GM10248 (cell line): ENCODE data around the gene SH3BGRL3.

Source experiments
- CTCF ChIA-PET: fragments of 300-600 bp; sonication (Branson Sonifier 250); formaldehyde crosslinking; extraction: SDS; loops from one replicate; lab custom pipeline; 2021; ENCODE audit warnings: antibody characterized with exemption; lab: Yijun Ruan, JAX
- POLR2A ChIA-PET: fragments of 350-650 bp; sonication (Branson Sonifier 250); formaldehyde crosslinking; extraction: SDS; loops from one replicate; lab custom pipeline; 2020; ENCODE audit warnings: antibody characterized with exemption; lab: Yijun Ruan, JAX
- DNase-seq: peaks from one replicate; pipeline ENCODE4 v3.0.0; 2012; ENCODE audit errors: extremely low spot score
- TF ChIP-seq, protein P1 (sequence below): IDR thresholded peaks from 2 replicates; pipeline ENCODE4 v1.5.1; 2012; ENCODE audit warnings: mild to moderate bottlenecking, low read depth; ENCODE audit errors: extremely low read depth, missing control alignments, control extremely low read depth

SH3BGRL3 gene

DNA sequence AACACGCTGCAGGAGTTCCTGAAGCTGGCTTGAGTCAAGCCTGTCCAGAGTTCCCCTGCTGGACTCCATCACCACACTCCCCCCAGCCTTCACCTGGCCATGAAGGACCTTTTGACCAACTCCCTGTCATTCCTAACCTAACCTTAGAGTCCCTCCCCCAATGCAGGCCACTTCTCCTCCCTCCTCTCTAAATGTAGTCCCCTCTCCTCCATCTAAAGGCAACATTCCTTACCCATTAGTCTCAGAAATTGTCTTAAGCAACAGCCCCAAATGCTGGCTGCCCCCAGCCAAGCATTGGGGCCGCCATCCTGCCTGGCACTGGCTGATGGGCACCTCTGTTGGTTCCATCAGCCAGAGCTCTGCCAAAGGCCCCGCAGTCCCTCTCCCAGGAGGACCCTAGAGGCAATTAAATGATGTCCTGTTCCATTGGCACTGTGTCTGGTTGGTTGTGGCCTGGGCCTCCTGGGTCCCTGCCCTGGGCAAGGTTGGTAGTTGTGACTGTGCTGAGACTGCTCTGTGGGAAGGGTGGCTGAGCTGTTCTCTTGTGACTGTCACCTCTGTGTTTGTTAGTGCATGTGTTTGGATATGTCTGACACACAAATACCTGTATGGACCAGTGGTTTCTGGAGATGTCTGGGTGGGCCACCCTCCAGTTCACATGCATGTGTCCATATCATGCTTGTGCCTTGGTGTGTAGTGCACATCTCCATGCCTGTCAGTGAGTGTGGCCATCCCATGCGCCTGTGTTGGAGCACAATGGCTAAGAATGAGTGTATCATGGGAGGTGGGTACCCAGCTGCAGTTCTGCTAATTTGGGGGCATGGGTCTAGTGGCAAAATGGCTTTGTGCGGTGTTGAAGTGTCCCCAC lies 1.4 kb downstream of the SH3BGRL3 start:
- ChIA-PET CTCF (interaction anchor here (1.5 to 21.9 kb wide), 5 partner anchors 19 to 136 kb away, joined by 3 to 690 read pairs (median 5); partner anchors contain the start of genes CD52, CEP85 and UBXN11), POLR2A (interaction anchor here (0.6 kb wide), 1 partner anchor 37 kb away, joined by 3 read pairs; no protein-coding TSS in a partner anchor)

DNA sequence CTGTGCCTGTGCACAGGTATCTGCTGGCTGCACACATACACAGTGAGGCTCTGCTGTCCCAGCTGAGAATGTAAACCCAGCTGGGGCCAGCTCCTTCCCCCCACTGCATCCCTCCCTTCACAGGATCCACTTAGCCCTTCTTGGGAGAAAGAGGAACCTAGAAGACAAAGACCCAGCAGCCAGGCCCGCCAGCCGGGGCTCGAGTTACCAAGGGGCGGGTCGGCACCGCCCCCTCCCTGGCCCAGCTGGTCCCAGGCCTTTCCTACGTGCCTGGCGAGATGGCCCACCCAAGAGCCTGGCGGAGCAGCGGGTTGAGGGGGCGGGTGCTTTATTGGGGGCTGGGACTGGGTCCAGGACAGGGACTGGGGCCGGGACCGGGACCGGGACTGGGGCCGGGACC lies 2.1 kb downstream of the SH3BGRL3 start:
- TF ChIP-seq, protein P1, sequence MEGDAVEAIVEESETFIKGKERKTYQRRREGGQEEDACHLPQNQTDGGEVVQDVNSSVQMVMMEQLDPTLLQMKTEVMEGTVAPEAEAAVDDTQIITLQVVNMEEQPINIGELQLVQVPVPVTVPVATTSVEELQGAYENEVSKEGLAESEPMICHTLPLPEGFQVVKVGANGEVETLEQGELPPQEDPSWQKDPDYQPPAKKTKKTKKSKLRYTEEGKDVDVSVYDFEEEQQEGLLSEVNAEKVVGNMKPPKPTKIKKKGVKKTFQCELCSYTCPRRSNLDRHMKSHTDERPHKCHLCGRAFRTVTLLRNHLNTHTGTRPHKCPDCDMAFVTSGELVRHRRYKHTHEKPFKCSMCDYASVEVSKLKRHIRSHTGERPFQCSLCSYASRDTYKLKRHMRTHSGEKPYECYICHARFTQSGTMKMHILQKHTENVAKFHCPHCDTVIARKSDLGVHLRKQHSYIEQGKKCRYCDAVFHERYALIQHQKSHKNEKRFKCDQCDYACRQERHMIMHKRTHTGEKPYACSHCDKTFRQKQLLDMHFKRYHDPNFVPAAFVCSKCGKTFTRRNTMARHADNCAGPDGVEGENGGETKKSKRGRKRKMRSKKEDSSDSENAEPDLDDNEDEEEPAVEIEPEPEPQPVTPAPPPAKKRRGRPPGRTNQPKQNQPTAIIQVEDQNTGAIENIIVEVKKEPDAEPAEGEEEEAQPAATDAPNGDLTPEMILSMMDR, result no peak
- ChIA-PET CTCF (interaction anchor here (1.5 to 21.9 kb wide), 3 partner anchors 33 to 84 kb away, joined by 3 to 690 read pairs (median 3); partner anchors contain the start of genes CD52, CEP85 and UBXN11), POLR2A (interaction anchor here (0.6 kb wide), 1 partner anchor 36 kb away, joined by 3 read pairs; no protein-coding TSS in a partner anchor)
- no peak for DNase-seq

More for the DNA sequence above, 1.4 kb downstream of the SH3BGRL3 start:
- DNase-seq, result no peak
- TF ChIP-seq, protein P1, result no peak

- POLR2A ChIA-PET, result no interaction called here
- TF ChIP-seq, protein P1, result no peak
- CTCF ChIA-PET, result interaction anchor here (21.9 kb wide), 1 partner anchor 32 kb away, joined by 690 read pairs; the partner anchor contains the start of genes CD52 and UBXN11
- no peak for DNase-seq
These were observed 2.6 kb downstream of the SH3BGRL3 start for GRCh38 chr1:26282401-26282918.

GRCh38 chr1:26283279-26283853 lies 3.5 kb downstream of the SH3BGRL3 start:
- no peak for DNase-seq
- ChIA-PET CTCF (interaction anchor here (3.2 to 21.9 kb wide), 4 partner anchors 7 to 133 kb away, joined by 21 to 690 read pairs (median 60); partner anchors contain the start of genes CD52, CEP85 and UBXN11), POLR2A (no interaction called here)
- TF ChIP-seq, protein P1, result no peak

GRCh38 chr1:26283871-26284596 lies 4.1 kb downstream of the SH3BGRL3 start:
- TF ChIP-seq, protein P1, result no peak
- CTCF ChIA-PET, result interaction anchor here (0.9 to 21.9 kb wide), 24 partner anchors 8 to 196 kb away, joined by 3 to 690 read pairs (median 7); partner anchors contain the start of genes CD52, CEP85, UBXN11 and ZNF593
- no peak for DNase-seq
- POLR2A ChIA-PET, result interaction anchor here (1.0 to 2.1 kb wide), 2 partner anchors 35 to 37 kb away, joined by 3 to 13 read pairs; partner anchors contain the start of gene CD52
